ENCODE measurements around the gene MMP14.

MMP14 gene

GRCh38 chr14:22796087-22796707 is 40.2 kb upstream of the MMP14 start:
- no peak overlapping the region for H3K4me3 ChIP-seq (ENCODE audit: low read depth, low read length)
- no peak for TF ChIP-seq CTCF (IDR thresholded peaks at IDR 0.05; ENCODE audit: low read depth, low read length)

- TF ChIP-seq CTCF (IDR thresholded peaks at IDR 0.05; ENCODE audit: low read depth, low read length) = no peak
- H3K4me3 ChIP-seq (ENCODE audit: low read depth, low read length) = no peak overlapping the region
Observed at GRCh38 chr14:22797017-22797917, 39.1 kb upstream of the MMP14 start.

- TF ChIP-seq CTCF (IDR thresholded peaks at IDR 0.05; ENCODE audit: low read depth, low read length) = no peak
- no peak overlapping the region for H3K4me3 ChIP-seq (ENCODE audit: low read depth, low read length)
Observed at GRCh38 chr14:22798528-22798927, 37.9 kb upstream of the MMP14 start.

- no peak for TF ChIP-seq CTCF (IDR thresholded peaks at IDR 0.05; ENCODE audit: low read depth, low read length)
- H3K4me3 ChIP-seq (ENCODE audit: low read depth, low read length) = no peak overlapping the region
Observed at GRCh38 chr14:22800346-22800745, 36.0 kb upstream of the MMP14 start.

- H3K4me3 ChIP-seq (ENCODE audit: low read depth, low read length) = no peak overlapping the region
- TF ChIP-seq CTCF (IDR thresholded peaks at IDR 0.05; ENCODE audit: low read depth, low read length) = no peak
Observed at GRCh38 chr14:22801716-22802115, 34.7 kb upstream of the MMP14 start.

- TF ChIP-seq CTCF (IDR thresholded peaks at IDR 0.05; ENCODE audit: low read depth, low read length) = no peak
- no peak overlapping the region for H3K4me3 ChIP-seq (ENCODE audit: low read depth, low read length)
Observed at GRCh38 chr14:22802860-22803686, 33.3 kb upstream of the MMP14 start.
